Erythroblast (primary cell): Measurements from ENCODE around the gene TMEM170B.

Experiments
- GATA1 ChIP-seq: IDR thresholded peaks from 2 replicates; pipeline ENCODE4 v1.6.1; 2011; ENCODE audit warnings: low read depth, mild to moderate bottlenecking, control low read depth, low read length, moderate library complexity
- POLR2A ChIP-seq: IDR thresholded peaks from 2 replicates; pipeline ENCODE4 v1.6.1; 2011; ENCODE audit warnings: mild to moderate bottlenecking, low read length

GRCh38 chr6:11535801-11536230 lies 1.7 kb upstream of the TMEM170B start:
- no peak for TF ChIP-seq POLR2A
- no peak for TF ChIP-seq GATA1
